ENCODE results near the gene DGKD.

The DGKD gene

DNA sequence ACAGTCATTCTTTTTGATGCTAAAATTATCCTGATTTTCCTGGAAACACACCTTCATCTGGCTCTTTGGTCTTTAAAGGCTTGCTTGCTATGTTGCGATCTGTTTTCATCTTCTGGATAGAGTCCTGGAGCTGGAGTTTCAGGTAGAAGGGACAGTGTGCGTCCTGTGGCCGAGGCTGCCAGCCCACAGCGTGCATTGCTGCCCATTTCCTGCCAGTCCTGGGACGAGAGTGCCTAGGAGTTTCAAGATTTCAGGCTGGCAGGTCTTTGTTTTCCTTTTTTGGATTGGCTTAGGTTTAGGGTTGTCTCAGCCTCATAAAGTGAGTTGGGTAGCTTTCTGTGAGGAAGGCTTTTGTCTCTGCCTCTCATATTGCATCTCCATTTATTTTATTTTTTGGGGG lies 14.5 kb downstream of the DGKD start:
- Histone ChIP-seq H3K4me1 (ENCODE audit: insufficient read depth, low read length, poor library complexity, severe bottlenecking) (peaks cover 6% of the 10 kb centered on the region), H3K9me2 (replicated peaks; ENCODE audit: low read depth, low read length) (no peaks in the 10 kb centered on the region), H4K20me1 (ENCODE audit: insufficient read depth, low read length, poor library complexity, severe bottlenecking) (no peaks in the 10 kb centered on the region), H2AFZ (ENCODE audit: low read length) (no peak overlapping the region), H3K9ac (ENCODE audit: low read depth, low read length, poor library complexity, severe bottlenecking) (no peak overlapping the region), H3K4me2 (ENCODE audit: low read depth, low read length, poor library complexity, severe bottlenecking) (no peak overlapping the region), H3K9me3 (ENCODE audit: insufficient read depth, low read depth, low read length) (no peaks in the 10 kb centered on the region), H3K4me3 (ENCODE audit: low read length, poor library complexity, severe bottlenecking) (no peak overlapping the region), H3K27me3 (ENCODE audit: insufficient read depth, low read length, poor library complexity, severe bottlenecking) (no peaks in the 10 kb centered on the region), H3K36me3 (ENCODE audit: insufficient read depth, low read length) (peaks cover 11% of the 10 kb centered on the region), H3F3A (ENCODE audit: low read depth) (no peaks in the 10 kb centered on the region), H3K79me2 (ENCODE audit: insufficient read depth, low read length) (peaks cover 48% of the 10 kb centered on the region)
- TF ChIP-seq EZH2phosphoT487 (IDR thresholded peaks at IDR 0.05; ENCODE audit: borderline replicate concordance), result no peak
- TF ChIP-seq, protein P1, sequence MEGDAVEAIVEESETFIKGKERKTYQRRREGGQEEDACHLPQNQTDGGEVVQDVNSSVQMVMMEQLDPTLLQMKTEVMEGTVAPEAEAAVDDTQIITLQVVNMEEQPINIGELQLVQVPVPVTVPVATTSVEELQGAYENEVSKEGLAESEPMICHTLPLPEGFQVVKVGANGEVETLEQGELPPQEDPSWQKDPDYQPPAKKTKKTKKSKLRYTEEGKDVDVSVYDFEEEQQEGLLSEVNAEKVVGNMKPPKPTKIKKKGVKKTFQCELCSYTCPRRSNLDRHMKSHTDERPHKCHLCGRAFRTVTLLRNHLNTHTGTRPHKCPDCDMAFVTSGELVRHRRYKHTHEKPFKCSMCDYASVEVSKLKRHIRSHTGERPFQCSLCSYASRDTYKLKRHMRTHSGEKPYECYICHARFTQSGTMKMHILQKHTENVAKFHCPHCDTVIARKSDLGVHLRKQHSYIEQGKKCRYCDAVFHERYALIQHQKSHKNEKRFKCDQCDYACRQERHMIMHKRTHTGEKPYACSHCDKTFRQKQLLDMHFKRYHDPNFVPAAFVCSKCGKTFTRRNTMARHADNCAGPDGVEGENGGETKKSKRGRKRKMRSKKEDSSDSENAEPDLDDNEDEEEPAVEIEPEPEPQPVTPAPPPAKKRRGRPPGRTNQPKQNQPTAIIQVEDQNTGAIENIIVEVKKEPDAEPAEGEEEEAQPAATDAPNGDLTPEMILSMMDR (conservative IDR thresholded peaks at IDR 0.05; ENCODE audit: low read length), result no peak

DNA sequence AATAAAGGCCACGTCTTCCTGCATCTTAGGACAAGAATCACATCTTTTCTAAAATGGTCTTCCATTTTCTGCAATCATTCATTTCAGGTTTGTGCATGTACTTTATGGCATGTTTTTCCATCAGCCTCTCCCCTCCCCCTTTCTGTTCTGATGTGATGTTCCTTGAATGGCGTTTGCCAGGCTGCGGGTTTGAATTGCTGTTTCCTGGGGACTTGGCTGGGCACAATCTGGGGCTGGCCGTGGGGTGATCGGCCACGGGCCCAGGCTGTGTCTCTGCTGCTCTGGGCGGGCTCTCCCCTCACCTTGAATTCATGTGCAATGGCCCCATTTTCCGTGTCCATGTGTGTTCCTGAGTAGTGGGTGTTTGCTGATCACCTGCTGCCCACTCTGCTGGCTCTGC lies 15.2 kb downstream of the DGKD start:
- Histone ChIP-seq H3K4me2 (ENCODE audit: low read depth, low read length, poor library complexity, severe bottlenecking) (no peak overlapping the region), H3K9ac (ENCODE audit: low read depth, low read length, poor library complexity, severe bottlenecking) (no peak overlapping the region), H3K27me3 (ENCODE audit: insufficient read depth, low read length, poor library complexity, severe bottlenecking) (no peaks in the 10 kb centered on the region), H3K9me3 (ENCODE audit: insufficient read depth, low read depth, low read length) (no peaks in the 10 kb centered on the region), H4K20me1 (ENCODE audit: insufficient read depth, low read length, poor library complexity, severe bottlenecking) (no peaks in the 10 kb centered on the region), H3F3A (ENCODE audit: low read depth) (no peaks in the 10 kb centered on the region), H2AFZ (ENCODE audit: low read length) (no peak overlapping the region), H3K79me2 (ENCODE audit: insufficient read depth, low read length) (peaks cover 49% of the 10 kb centered on the region), H3K4me1 (ENCODE audit: insufficient read depth, low read length, poor library complexity, severe bottlenecking) (peaks cover 6% of the 10 kb centered on the region), H3K9me2 (replicated peaks; ENCODE audit: low read depth, low read length) (no peaks in the 10 kb centered on the region), H3K4me3 (ENCODE audit: low read length, poor library complexity, severe bottlenecking) (no peak overlapping the region), H3K36me3 (ENCODE audit: insufficient read depth, low read length) (peaks cover 12% of the 10 kb centered on the region; the same call in 1 of the 2 replicates)
- TF ChIP-seq, protein P1 (conservative IDR thresholded peaks at IDR 0.05; ENCODE audit: low read length), result no peak
- TF ChIP-seq EZH2phosphoT487 (IDR thresholded peaks at IDR 0.05; ENCODE audit: borderline replicate concordance), result no peak

DNA sequence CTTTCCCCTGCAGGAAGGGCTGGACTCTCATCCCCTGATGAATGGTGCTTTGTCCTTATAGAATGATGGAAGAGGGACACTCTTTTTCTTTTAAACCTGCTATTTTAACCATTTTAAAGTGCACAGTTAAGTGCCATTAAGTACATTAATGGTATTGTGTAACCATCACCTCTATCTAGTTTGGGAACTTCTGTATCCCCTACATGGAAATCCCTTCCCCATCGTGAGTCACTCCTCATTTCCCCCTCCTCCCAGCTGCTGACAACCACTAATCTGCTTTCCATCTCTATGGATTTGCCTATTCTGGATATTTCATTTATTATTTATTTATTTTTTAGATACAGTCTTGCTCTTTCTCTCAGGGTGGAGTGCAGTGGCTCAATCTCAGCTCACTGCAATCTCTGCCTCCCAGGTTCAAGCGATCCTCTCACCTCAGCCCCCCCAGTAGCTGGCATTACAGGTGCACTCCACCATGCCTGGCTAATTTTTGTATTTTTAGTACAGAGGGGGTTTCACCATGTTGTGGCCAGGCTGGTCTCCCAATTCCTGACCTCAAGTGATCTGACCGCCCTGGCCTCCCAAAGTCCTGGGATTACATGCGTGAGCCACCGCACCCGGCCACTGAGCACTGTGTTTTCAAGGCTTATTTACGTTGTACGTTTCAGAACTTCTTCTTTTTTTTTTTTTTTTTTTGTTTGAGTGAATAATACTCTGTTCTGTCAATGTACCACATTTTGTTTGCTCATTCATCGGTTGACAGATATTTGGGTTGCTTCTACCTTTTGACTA lies 15.8 kb downstream of the DGKD start:
- no peak for TF ChIP-seq EZH2phosphoT487 (IDR thresholded peaks at IDR 0.05; ENCODE audit: borderline replicate concordance)
- TF ChIP-seq, protein P1 (conservative IDR thresholded peaks at IDR 0.05; ENCODE audit: low read length), result no peak
- no peak overlapping the region for H3K9ac ChIP-seq (ENCODE audit: low read depth, low read length, poor library complexity, severe bottlenecking)
- H4K20me1 ChIP-seq (ENCODE audit: insufficient read depth, low read length, poor library complexity, severe bottlenecking), result no peaks in the 10 kb centered on the region
- no peaks in the 10 kb centered on the region for H3K9me2 ChIP-seq (replicated peaks; ENCODE audit: low read depth, low read length)
- no peak overlapping the region for H3K4me2 ChIP-seq (ENCODE audit: low read depth, low read length, poor library complexity, severe bottlenecking)
- no peaks in the 10 kb centered on the region for H3K27me3 ChIP-seq (ENCODE audit: insufficient read depth, low read length, poor library complexity, severe bottlenecking)
- H3K79me2 ChIP-seq (ENCODE audit: insufficient read depth, low read length), result peaks cover 55% of the 10 kb centered on the region
- peaks cover 6% of the 10 kb centered on the region for H3K4me1 ChIP-seq (ENCODE audit: insufficient read depth, low read length, poor library complexity, severe bottlenecking)
- H2AFZ ChIP-seq (ENCODE audit: low read length), result no peak overlapping the region
- H3K4me3 ChIP-seq (ENCODE audit: low read length, poor library complexity, severe bottlenecking), result no peak overlapping the region
- peaks cover 12% of the 10 kb centered on the region; the same call in 1 of the 2 replicates for H3K36me3 ChIP-seq (ENCODE audit: insufficient read depth, low read length)
- H3F3A ChIP-seq (ENCODE audit: low read depth), result no peaks in the 10 kb centered on the region
- H3K9me3 ChIP-seq (ENCODE audit: insufficient read depth, low read depth, low read length), result no peaks in the 10 kb centered on the region

Data from Loucy (cell line).